ENCODE measurements around the gene AJM1.
A peak's percentile ranks its signal among the peaks of the same experiment; 100 is the strongest.
"Not testable (repeated sequence)": the region's sequence is repeated elsewhere in the genome, so short reads cannot be mapped to it uniquely, and the experiment has no call there.

AJM1 gene

GRCh38 chr9:136831720-136832104 lies 10.6 kb upstream of the AJM1 start:
- no peak for DNase-seq

DNA sequence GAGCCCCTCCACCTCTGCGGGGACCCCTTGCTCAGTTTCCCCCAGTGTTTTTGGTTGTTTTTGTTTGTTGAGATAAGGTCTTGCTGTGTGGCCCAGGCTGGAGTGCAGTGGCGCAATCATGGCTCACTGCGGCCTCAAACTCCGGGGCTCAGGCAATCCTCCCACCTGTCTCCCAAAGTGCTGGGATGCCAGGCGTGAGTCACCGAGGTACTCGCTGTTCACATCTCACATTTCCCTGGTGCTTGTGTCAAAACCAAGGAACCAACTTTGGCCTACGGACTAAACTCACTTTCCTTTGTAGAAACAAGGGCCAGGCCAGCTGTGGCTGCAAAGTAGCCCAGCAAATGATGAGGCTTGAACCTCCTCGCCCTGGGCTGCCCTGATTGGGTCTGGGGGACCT lies 9.7 kb upstream of the AJM1 start:
- no peak for DNase-seq

DNA sequence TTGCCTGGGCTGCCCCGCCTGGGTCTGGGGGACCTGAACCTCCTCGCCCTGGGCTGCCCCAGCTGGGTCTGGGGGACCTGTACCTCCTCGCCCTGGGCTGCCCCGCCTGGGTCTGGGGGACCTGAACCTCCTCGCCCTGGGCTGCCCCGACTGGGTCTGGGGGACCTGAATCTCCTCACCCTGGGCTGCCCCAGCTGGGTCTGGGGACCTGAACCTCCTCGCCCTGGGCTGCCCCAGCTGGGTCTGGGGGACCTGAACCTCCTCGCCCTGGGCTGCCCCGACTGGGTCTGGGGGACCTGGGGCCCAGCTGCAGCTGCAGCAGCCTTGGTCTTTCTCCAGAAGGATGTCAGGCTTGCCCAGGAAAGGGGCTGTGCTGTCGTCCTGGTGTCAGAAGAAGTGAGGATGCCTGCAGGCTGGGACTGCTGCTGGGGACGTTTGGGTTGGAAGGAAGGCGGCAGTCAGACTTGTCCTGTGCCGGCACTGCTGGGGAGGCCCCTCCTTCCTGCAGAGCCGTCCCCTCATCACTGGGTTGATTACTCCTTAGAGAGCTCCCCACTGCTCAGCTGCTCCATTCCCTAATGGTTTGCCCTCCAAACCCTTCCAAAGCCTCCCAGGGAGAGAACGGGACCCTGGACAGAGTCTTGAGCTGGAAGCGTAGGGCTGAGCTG lies 8.8 kb upstream of the AJM1 start:
- not testable (repeated sequence) for DNase-seq

- no peak for DNase-seq
Observed at GRCh38 chr9:136835162-136835931, 6.9 kb upstream of the AJM1 start.

DNA sequence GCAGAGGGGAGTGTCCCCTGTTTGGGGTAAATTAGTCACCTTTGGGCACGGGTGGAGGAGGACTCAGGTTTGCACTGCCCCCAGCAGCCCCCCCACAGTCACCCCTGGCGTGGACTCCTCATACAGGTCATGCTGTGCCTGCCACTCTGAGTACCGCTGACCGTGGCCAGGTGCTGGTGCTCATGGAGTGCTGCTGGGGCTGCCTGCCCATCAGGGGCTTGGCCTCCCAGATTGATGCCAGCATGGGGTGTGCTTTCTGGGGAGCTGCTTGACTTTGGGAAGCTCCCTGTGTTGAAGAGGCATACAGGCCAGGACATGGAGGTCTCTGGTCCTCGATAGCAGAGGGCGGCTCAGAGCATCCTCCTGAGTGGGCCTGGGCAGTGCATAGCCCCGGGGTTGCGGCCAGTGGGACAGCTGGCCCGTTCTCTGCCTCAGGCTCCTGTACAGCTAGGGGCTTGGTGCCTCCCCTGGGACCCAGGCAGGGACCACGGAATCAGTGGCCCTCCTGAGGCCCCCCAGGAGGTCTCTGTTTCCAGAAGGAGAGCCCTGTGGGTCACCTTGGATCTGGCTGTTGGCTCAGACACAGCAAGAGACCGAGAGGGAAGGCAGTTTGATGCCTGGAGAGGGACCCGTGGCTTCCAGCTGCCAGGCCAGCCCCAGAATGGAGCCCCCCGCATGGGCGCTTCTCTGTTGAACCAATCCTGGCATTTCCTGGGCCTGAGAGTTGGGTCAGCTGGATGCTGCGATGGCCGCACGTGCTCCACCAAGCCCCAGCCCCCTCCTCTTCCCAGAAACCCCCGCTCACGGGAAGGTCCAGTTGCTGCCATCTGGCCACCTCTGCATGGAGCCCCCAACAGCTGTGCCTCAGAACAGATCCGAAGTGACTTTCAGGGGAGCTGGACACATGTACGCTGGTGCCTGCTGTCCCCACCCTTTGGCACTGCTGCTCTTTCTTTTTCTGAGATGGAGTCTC lies 6.1 kb upstream of the AJM1 start:
- DNase-seq = no peak

DNA sequence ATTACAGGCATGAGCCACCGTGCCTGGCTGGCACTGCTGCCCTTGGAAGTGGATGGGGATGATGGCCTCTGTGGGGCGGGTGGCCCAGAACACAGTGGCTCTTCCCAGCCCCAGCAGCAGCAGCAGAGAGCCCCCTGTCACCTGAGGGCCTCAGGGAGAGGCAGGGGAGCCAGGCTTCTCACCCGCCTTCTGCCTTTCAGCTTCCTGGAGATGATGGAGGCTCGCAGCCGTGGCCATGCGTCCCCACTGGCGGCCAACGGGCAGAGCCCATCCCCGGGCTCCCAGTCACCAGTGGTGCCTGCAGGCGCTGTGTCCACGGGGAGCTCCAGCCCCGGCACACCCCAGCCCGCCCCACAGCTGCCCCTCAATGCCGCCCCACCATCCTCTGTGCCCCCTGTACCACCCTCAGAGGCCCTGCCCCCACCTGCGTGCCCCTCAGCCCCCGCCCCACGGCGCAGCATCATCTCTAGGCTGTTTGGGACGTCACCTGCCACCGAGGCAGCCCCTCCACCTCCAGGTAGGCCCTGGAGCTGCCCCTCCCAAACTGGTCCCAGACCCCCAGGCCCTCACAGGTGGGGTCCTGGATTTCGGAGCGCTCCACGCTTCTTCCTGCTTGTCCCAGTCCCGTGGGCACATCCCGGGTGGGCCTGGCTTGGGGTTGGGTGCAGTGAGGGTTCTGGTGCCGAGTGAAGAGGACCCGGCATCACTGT lies 5.0 kb upstream of the AJM1 start:
- DNase-seq = no peak

- not testable (repeated sequence) for DNase-seq
Observed at GRCh38 chr9:136837856-136838277, 4.4 kb upstream of the AJM1 start.

DNA sequence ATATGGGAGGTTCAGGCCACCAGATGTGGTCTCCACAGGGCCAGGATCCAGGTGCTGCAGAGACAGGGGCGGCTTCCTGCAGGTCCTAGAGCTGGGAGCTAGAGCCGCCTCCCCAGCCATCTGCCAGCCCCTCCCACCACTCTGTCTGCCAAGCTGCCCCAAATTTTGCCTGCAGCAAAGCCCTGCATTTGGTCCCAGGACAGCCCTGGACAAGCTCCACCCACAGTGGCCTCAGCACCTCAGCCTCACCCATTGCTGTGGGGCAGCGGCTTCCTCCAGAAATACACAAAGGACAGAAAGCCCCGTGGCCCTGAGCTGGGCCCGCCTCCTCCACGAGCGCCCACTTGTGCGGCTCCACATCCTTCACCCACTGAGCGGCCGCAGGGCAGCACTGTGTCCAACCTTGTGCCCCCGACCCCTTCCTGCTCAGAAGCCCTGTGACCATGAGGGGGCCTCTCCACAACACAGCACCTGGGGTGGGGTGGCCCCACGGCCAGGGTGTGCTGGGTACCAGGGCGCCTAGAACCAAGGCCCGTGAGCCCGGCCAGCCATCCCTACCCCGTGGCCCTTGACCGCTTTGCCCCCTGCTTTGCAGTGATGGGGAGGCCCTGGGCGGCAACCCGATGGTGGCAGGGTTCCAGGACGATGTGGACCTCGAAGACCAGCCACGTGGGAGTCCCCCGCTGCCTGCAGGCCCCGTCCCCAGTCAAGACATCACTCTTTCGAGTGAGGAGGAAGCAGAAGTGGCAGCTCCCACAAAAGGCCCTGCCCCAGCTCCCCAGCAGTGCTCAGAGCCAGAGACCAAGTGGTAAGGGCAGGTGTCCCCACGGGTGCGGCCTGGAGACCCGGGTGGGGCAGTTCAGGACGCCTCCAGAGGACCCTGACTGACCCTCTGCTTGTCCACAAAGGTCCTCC lies 3.7 kb upstream of the AJM1 start:
- no peak for DNase-seq

GRCh38 chr9:136839229-136840139 lies 2.8 kb upstream of the AJM1 start:
- DNase-seq = no peak

DNA sequence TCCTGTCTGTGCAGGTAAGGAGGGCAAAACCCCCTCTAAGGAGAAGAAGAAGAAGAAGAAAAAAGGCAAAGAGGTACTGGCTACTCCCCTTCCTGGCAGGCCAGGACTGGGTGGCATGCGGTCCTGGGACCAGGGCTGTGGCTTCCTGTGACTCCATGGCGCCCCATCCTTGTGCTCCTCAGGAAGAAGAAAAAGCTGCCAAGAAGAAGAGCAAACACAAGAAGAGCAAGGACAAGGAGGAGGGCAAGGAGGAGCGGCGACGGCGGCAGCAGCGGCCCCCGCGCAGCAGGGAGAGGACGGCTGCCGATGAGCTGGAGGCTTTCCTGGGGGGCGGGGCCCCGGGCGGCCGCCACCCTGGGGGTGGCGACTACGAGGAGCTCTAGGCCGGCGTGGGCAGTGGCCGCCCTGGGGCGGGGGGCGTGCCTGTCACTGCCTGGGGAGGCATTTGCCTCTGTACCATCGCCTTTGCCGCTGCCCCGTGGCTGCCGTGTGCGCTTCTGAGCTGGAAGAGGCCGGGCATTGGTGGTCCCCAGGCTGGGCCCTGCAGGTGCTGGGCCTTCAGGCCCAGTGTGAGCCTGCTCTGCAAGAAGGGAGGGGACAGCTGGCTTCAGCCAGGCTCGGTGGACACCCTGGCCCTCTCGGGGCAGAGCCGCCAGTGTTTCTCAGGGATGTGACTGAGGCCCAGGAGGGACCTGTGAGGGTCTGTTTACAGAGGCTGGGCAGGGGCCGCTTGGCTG lies 2.0 kb upstream of the AJM1 start:
- no peak for DNase-seq

DNA sequence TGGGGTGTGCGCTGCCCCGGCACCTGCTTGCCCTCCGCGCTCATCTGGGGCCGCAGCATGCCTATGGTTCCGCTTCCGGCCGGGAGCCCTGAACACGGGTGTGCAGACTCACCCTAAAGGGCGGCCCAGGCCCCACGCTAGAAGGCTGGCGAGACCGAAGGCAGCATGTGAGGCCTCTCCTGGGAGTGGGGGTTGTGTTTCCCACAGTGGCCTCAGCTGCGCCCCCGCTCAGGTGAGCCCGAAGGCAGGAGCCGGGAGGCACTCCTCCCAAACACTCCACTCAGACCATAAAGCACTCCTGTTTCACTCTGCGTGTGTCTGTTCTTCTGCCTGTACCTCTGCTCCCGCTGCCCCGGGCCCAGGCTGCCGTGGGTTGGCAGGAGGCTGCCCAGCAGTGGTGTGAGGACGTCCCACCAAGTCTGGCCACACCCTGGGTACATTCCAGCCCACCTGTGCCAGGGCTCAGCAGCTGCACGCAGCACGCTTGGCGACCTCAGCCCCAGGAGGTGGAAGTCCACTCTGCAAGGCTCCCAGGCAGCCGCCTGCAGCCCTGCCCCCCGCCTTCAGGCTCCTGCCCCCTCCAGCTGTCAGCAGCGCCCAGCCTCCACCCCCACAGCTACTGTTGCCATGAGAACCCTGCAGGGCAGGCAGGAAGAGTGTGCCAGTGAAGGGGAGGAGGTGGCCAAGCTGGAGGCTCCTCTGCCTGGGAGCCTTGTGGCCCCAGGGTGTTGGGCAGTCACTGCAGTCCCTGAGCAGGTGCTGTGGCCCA lies 1.2 kb upstream of the AJM1 start:
- DNase-seq = no peak

DNA sequence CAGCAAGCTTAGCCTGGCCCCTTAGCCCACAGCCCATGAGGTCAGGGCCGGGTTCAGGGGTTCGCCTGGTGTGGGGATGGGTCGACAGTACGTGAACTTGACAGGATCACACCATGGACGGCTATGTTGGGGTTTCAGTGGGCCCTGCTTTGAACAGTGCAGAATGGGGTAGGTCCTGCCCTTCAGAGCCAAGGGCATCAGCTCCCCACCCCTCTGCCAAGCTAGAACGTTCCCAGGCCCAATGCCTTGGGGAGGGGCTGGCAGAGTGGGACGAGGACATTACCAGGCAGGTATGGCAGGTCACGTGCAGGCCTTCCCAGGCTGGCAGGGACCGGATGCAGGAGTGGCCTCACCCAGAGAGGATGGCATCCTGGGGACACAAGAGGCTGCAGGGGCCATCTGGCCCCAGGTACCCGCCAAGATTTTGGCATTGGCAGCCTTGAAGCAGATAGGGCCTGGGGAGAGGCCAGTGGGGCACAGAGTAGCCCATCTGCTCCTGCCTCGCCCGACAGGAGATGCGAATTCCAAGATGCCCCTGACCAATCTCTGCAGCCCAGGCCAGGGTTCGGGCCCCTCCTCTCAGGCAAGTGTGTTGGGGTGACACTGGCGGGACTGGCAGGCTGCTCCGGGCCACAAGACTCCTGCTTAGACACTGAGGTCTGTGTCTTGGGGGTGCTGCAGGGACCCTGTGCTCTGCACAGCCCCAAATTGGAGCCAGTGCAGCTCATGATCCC lies 465 bp upstream of the AJM1 start:
- not testable (repeated sequence) for DNase-seq

DNA sequence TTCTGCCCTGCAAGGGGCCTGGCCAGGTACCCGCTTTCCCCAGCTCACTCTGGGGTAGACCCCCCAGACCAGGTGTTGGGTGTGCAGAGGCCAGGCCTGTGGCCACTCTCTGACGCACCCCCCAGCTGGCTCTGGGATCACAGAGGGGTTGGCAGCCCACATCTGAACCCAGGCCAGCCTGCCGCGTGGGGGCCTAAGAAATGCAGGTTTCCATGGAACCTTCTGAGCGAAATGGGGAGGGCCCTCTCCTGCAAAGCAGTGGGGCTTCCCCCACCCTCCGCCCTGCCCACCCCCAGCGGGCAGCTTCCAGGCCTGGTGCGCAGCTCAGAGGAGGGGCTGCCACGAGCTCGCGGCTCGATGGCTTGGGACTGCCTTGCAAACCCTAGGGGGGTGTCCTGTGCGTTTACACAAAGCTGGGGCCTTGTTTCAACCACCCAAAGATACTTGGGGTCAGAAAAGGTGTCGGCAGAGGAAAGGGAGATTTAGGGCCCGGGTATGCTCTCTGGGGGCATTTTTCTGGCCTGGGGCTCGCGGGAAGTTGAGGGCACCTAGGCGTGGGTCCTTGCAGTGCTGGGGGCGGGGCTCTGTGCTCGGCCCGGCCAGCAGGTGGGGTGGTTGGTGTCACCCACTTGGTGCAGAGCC lies 1.0 kb downstream of the AJM1 start:
- DNase-seq = not testable (repeated sequence)

DNA sequence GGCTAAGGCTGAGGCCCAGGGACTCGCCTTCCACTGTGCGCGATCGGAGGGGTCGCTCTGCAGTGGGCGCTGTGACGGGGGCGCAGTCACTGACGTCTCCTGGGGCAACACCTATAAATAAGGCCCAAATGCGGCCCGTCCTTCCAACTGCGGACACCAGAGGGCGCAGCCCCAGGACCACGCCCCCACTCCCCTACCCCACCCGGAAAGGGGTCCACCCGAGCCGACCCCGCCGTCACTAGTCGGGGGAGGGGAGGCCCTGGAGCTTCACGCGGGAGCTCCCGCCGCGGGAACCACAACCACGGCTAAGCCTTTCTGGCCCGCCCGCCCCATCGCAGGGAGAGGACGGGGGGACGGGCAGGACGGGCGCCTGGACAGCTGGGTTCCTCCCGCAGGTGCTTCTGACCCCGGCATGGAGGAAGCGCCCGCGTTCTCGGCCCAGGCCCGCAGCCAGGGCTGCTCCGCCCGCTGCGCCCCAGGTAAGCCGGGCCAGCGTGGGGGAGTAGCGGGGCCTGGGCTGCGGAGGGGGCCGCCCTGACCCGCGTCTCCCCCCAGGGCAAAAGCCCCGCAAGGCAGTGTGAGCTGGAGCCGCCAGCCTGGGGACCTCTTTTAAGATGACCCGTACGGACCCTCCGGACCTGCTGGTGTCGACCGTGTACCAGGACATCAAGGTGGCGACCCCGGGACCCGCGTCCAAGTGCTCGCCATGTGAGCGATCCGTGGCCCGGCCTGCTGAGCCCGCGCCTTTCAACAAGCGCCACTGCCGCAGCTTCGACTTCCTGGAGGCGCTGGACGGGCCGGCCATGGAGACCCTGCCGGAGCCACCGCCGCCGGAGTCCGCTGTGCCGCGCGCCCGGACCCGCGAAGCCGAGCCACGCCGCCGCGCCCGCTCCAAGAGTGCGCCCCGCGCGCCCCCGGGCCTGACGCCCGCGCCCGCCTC lies 1.8 kb downstream of the AJM1 start:
- peak; percentile 75 for DNase-seq

DNA sequence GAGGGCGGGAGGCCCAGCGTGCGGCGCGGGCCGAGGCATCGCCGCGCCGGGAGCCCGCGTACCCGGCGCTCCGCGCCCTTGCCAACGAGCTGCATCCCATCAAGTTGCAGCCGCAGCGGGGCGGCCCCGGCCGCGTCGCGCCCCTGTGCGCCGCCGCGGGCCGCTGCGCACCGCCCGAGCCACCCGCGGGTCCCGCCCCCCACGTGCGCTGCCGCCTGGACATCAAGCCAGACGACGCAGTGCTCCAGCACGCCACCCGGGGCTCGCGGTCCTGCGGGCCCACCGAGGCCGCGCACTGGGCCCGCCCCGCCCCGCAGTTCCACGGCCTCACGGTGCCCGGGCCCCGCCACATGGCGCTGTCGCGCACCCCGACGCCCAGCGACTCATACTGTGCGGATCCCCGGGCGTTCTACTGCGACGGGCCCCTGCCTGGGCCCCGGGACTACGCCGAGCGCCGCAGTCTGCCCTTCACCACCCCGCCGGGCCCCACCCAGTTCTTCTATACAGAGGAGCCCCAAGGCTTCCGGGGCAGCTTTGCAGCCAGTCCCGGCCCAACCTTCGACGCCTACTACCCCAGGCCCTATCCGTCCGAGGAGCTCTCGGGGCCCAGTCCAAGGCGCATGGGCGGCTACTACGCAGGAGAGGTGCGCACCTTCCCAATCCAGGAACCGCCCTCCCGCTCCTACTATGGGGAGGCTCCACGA lies 2.6 kb downstream of the AJM1 start:
- no peak for DNase-seq
